KOPT-K1 (cell line): ENCODE data around the gene GPBP1L1.
"Not testable (repeated sequence)": the region's sequence is repeated elsewhere in the genome, so short reads cannot be mapped to it uniquely, and the experiment has no call there.

Experiments used
- H3K27ac ChIP-seq: fragments of 200-600 bp; sonication (generic); 2 replicates; pipeline ENCODE4 v1.5.1; 2016; ENCODE audit warnings: antibody characterized with exemption, mild to moderate bottlenecking, low read depth, low read length; ENCODE audit not compliant: poor library complexity, severe bottlenecking
- H3K36me3 ChIP-seq: fragments of 200-600 bp; sonication (generic); 2 replicates; pipeline ENCODE4 v1.5.1; 2017; ENCODE audit warnings: antibody characterized with exemption, mild to moderate bottlenecking, low read length, moderate library complexity; ENCODE audit not compliant: insufficient read depth
- H3K9me3 ChIP-seq: fragments of 200-600 bp; sonication (generic); 2 replicates; pipeline ENCODE4 v1.5.1; 2017; ENCODE audit warnings: antibody characterized with exemption, low read length, mild to moderate bottlenecking; ENCODE audit not compliant: insufficient read depth, poor library complexity, severe bottlenecking

GPBP1L1 gene

GRCh38 chr1:45686288-45687013 lies at the start of gene GPBP1L1:
TSS of gene GPBP1L1 (minus strand) at chr1:45686533. CDS start at chr1:45659087, 27,446 bp downstream.
- peak within 1 kb of the TSS; percentile 96 for H3K27ac ChIP-seq
- peaks cover 19% of the 10 kb centered on the region for H3K36me3 ChIP-seq
- no peaks in the 10 kb centered on the region for H3K9me3 ChIP-seq

- peaks cover 4% of the 10 kb centered on the region; the same call in 1 of the 2 replicates for H3K36me3 ChIP-seq
- no peaks in the 10 kb centered on the region for H3K9me3 ChIP-seq
- no peak overlapping the region for H3K27ac ChIP-seq
These were observed 44.5 kb upstream of the GPBP1L1 start for GRCh38 chr1:45730780-45731319.

- Histone ChIP-seq H3K9me3 (no peaks in the 10 kb centered on the region), H3K27ac (no peak overlapping the region), H3K36me3 (peaks cover 4% of the 10 kb centered on the region; the same call in 1 of the 2 replicates)
These were observed 43.9 kb upstream of the GPBP1L1 start for GRCh38 chr1:45730075-45730779.

GRCh38 chr1:45726007-45726406 lies 39.7 kb upstream of the GPBP1L1 start:
- not testable (repeated sequence) for H3K36me3 ChIP-seq, H3K27ac ChIP-seq, H3K9me3 ChIP-seq

- Histone ChIP-seq H3K9me3 (no peaks in the 10 kb centered on the region), H3K36me3 (peaks cover under 1% of the 10 kb centered on the region; the same call in 1 of the 2 replicates), H3K27ac (no peak overlapping the region)
These were observed 37.1 kb upstream of the GPBP1L1 start for GRCh38 chr1:45723248-45723930.

- H3K36me3 ChIP-seq, result peaks cover 3% of the 10 kb centered on the region; the same call in 1 of the 2 replicates
- no peaks in the 10 kb centered on the region for H3K9me3 ChIP-seq
- no peak overlapping the region for H3K27ac ChIP-seq
These were observed 36.5 kb upstream of the GPBP1L1 start for GRCh38 chr1:45722809-45723208.

- H3K27ac ChIP-seq, result no peak overlapping the region
- H3K9me3 ChIP-seq, result no peaks in the 10 kb centered on the region
- peaks cover 7% of the 10 kb centered on the region for H3K36me3 ChIP-seq
These were observed 34.9 kb upstream of the GPBP1L1 start for GRCh38 chr1:45721207-45721606.

- peaks cover 12% of the 10 kb centered on the region for H3K36me3 ChIP-seq
- H3K27ac ChIP-seq, result no peak overlapping the region
- no peaks in the 10 kb centered on the region for H3K9me3 ChIP-seq
These were observed 32.0 kb upstream of the GPBP1L1 start for GRCh38 chr1:45718289-45718688.

GRCh38 chr1:45717386-45717785 lies 31.1 kb upstream of the GPBP1L1 start:
- H3K9me3 ChIP-seq, H3K27ac ChIP-seq: not testable (repeated sequence)
- peaks cover 12% of the 10 kb centered on the region for H3K36me3 ChIP-seq

GRCh38 chr1:45716700-45717099 lies 30.4 kb upstream of the GPBP1L1 start:
- peaks cover 17% of the 10 kb centered on the region for H3K36me3 ChIP-seq
- H3K27ac ChIP-seq, result no peak overlapping the region
- no peaks in the 10 kb centered on the region for H3K9me3 ChIP-seq

- Histone ChIP-seq H3K27ac (no peak overlapping the region), H3K9me3 (no peaks in the 10 kb centered on the region)
These were observed 27.4 kb upstream of the GPBP1L1 start for GRCh38 chr1:45713711-45714110.

GRCh38 chr1:45704637-45705036 lies 18.3 kb upstream of the GPBP1L1 start:
- Histone ChIP-seq H3K27ac (no peak overlapping the region), H3K9me3 (no peaks in the 10 kb centered on the region), H3K36me3 (peaks cover 18% of the 10 kb centered on the region)

More at GRCh38 chr1:45713711-45714110, 27.4 kb upstream of the GPBP1L1 start:
- peaks cover 23% of the 10 kb centered on the region for H3K36me3 ChIP-seq

- Histone ChIP-seq H3K36me3 (peaks cover 84% of the 10 kb centered on the region), H3K27ac (no peak overlapping the region), H3K9me3 (no peaks in the 10 kb centered on the region)
These were observed 8.5 kb upstream of the GPBP1L1 start for GRCh38 chr1:45694823-45695222.

- H3K27ac ChIP-seq, H3K9me3 ChIP-seq: not testable (repeated sequence)
- H3K36me3 ChIP-seq, result peaks cover 83% of the 10 kb centered on the region
These were observed 7.5 kb upstream of the GPBP1L1 start for GRCh38 chr1:45693811-45694210.
